Lower lobe of right lung (tissue), 2 donors: ENCODE results near the gene TNIP2. TPM values are rescaled to one million over a fixed set of nuclear protein-coding genes. Genes with fewer than 3 reads are reported as not detected.
A peak's percentile ranks its signal among the peaks of the same experiment; 100 is the strongest.

Experiments used
- ATAC-seq, 2 donors: fragments of 200-7000 bp; cut with Tn5 transposase; one replicate each; pipeline ENCODE4 v1.9.1; 2020 to 2022; ENCODE audit warnings: mild to moderate bottlenecking in 2 of 2, moderate library complexity in 2 of 2
- DNase-seq: peaks from one replicate; pipeline ENCODE4 v3.0.0-alpha.2; 2020
- H3K27ac ChIP-seq: fragments of 200-600 bp; one replicate; pipeline ENCODE4 v1.8.0; 2022
- H3K27me3 ChIP-seq: fragments of 200-600 bp; one replicate; pipeline ENCODE4 v1.8.0; 2022; ENCODE audit warnings: low read depth
- H3K36me3 ChIP-seq: fragments of 200-600 bp; one replicate; pipeline ENCODE4 v1.8.0; 2022; ENCODE audit warnings: mild to moderate bottlenecking
- H3K4me1 ChIP-seq: fragments of 200-600 bp; one replicate; pipeline ENCODE4 v1.8.0; 2022
- H3K4me3 ChIP-seq: fragments of 200-600 bp; one replicate; pipeline ENCODE4 v1.8.0; 2022; ENCODE audit warnings: mild to moderate bottlenecking
- H3K9me3 ChIP-seq: fragments of 200-600 bp; one replicate; pipeline ENCODE4 v1.8.0; 2022
- intact Hi-C: fragments of 100-400 bp; cut with DNase I; formaldehyde crosslinking; loops from one replicate; pipeline ENCODE4 v1.11.0; 2022
- total RNA-seq: library from RNA; stranded (reverse); fragmentation: NEBNext Ultra II Directional; extraction: Animal tissue kit (Norgen Biotek cat#: 25700); gene quantifications from one replicate; pipeline ENCODE4 v1.2.1, GENCODE V29; 2021
- TF ChIP-seq, protein P1 (sequence below): fragments of 200-600 bp; IDR thresholded peaks from one replicate; pipeline ENCODE4 v1.8.0; 2022; ENCODE audit warnings: antibody characterized with exemption, mild to moderate bottlenecking
- donor health status: DM: no; HTN: yes; CAD: no; lungs with severe emphysema.

TNIP2 gene
- total RNA-seq, 1 donor from 2014 or later = 36.7 TPM

DNA sequence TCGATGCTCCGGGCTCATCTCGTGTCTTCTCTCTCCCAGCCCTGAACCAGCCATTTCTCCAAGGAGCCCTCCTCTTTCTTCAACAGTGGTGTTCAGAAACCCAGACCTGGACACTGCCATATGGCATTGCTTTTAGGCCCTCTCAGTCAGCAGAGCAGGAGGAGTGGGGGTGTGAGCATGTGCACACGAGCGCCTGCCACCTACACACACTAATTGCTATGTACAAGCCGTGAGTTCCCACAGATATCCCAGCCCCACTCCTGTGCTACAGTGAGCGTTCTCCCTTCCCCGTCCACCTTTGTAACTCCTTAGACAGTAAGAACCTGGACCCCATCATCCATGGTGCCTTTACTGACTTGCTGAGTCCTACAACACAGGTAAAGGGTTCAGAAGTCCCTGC, 53.8 kb downstream of the TNIP2 start:
- DNase-seq (no peak), ATAC-seq (peak in 1 of 2 donors; percentile 37)
- no peak overlapping the region for H3K4me3 ChIP-seq
- H3K27ac ChIP-seq = no peak overlapping the region
- no peaks in the 10 kb centered on the region for H3K27me3 ChIP-seq
- H3K4me1 ChIP-seq = no peaks in the 10 kb centered on the region
- H3K9me3 ChIP-seq = no peaks in the 10 kb centered on the region
- TF ChIP-seq, protein P1, sequence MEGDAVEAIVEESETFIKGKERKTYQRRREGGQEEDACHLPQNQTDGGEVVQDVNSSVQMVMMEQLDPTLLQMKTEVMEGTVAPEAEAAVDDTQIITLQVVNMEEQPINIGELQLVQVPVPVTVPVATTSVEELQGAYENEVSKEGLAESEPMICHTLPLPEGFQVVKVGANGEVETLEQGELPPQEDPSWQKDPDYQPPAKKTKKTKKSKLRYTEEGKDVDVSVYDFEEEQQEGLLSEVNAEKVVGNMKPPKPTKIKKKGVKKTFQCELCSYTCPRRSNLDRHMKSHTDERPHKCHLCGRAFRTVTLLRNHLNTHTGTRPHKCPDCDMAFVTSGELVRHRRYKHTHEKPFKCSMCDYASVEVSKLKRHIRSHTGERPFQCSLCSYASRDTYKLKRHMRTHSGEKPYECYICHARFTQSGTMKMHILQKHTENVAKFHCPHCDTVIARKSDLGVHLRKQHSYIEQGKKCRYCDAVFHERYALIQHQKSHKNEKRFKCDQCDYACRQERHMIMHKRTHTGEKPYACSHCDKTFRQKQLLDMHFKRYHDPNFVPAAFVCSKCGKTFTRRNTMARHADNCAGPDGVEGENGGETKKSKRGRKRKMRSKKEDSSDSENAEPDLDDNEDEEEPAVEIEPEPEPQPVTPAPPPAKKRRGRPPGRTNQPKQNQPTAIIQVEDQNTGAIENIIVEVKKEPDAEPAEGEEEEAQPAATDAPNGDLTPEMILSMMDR = no peak
- intact Hi-C loops = no loop called here
- peaks cover 90% of the 10 kb centered on the region for H3K36me3 ChIP-seq

DNA sequence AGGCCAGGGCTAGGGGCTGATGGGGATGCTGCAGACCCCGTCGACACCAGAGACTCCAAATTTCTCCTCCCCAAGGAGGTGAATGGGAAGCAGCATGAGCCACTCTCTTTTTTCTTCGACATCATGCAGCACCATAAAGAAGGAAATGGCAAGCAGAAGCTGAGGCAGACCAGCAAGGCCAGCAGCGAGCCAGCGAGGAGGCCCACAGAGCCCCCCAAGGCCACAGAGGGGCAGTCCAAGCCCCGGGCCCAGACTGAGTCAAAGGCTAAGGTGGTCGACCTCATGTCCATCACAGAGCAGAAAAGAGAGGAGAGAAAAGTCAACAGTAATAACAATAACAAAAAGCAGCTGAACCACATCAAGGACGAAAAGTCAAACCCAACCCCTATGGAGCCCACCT, 56.1 kb downstream of the TNIP2 start:
- H3K4me3 ChIP-seq = no peak overlapping the region
- TF ChIP-seq, protein P1 = no peak
- H3K9me3 ChIP-seq = no peaks in the 10 kb centered on the region
- H3K4me1 ChIP-seq = no peaks in the 10 kb centered on the region
- no peak for ATAC-seq
- intact Hi-C loops = no loop called here
- DNase-seq = no peak
- H3K27ac ChIP-seq = no peak overlapping the region
- no peaks in the 10 kb centered on the region for H3K27me3 ChIP-seq
- H3K36me3 ChIP-seq = peaks cover 99% of the 10 kb centered on the region

DNA sequence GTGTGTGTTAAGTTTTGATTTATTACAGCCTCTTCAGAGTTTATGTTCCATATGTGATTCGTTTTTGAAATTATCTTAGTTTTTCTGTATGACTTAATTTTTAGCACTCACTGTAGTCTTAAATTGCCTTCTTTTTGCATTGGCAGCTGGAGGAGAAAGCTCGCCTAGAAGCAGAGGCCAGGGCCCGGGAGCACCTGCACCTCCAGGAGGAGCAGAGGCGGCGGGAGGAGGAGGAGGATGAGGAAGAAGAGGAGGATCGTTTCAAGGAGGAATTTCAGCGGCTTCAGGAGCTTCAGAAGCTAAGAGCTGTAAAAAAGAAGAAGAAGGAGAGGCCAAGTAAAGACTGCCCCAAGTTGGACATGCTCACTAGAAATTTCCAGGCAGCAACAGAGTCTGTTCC, 56.6 kb downstream of the TNIP2 start:
- no peaks in the 10 kb centered on the region for H3K27me3 ChIP-seq
- DNase-seq (no peak), ATAC-seq (no peak)
- no peaks in the 10 kb centered on the region for H3K4me1 ChIP-seq
- H3K27ac ChIP-seq = no peak overlapping the region
- intact Hi-C loops = no loop called here
- no peak overlapping the region for H3K4me3 ChIP-seq
- H3K36me3 ChIP-seq = peaks cover 99% of the 10 kb centered on the region
- TF ChIP-seq, protein P1 = no peak
- no peaks in the 10 kb centered on the region for H3K9me3 ChIP-seq

DNA sequence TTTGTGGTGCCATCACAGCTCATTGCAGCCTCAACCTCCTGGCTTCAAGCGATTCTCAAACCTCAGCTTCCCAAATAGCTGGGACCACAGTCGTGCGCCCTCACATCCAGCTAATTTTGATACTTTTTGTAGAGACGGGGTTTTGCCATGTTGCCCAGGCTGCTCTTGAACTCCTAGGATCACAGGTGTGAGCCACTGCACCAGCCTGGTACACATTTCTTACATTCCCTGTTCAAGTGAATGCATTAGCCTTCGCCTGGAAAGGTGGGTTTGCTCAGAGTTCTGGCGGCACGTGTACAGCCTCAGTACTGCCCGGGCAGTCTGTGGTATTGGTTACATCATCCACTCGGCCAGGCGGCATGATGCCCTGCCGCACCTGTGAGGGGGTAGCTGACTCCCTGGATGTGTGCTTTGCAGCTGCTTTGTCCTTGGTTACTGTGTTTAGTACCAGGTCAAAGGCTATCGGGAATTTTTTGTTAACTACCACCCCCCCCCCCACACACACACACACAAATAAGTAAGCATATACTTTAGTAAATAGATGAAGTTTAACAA, 57.1 kb downstream of the TNIP2 start:
- Histone ChIP-seq H3K27me3 (no peaks in the 10 kb centered on the region), H3K4me3 (no peak overlapping the region), H3K36me3 (peaks cover 99% of the 10 kb centered on the region), H3K9me3 (no peaks in the 10 kb centered on the region), H3K27ac (no peak overlapping the region), H3K4me1 (no peaks in the 10 kb centered on the region)
- intact Hi-C loops = no loop called here
- TF ChIP-seq, protein P1 = no peak
- ATAC-seq = no peak
- DNase-seq = no peak

DNA sequence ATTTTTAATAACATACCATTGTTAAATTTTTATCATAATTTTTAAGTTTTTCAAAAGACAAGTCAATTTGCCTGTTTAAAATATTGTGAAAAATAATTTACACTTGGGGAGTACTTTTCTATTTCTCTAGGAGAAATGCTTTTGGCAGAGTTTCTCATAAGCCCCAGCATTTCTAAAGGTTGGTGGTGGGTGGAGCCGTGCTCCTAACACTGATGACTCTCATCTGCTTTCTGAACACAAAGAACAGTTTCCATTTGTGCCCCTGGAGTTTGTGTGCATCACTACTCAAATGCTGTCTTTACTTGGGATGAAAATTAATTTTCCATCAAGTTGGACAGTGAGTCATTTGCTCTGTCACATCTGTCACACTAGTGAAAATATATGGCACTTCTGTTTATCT, 57.6 kb downstream of the TNIP2 start:
- Histone ChIP-seq H3K27me3 (no peaks in the 10 kb centered on the region), H3K36me3 (peaks cover 99% of the 10 kb centered on the region), H3K27ac (no peak overlapping the region), H3K4me1 (no peaks in the 10 kb centered on the region), H3K9me3 (no peaks in the 10 kb centered on the region), H3K4me3 (no peak overlapping the region)
- no peak for ATAC-seq
- TF ChIP-seq, protein P1 = no peak
- intact Hi-C loops = no loop called here
- no peak for DNase-seq
